GM12878 (cell line): ENCODE data around the gene WDFY4. TPM values are rescaled to one million over a fixed set of nuclear protein-coding genes. Genes with fewer than 3 reads are reported as not detected.

Source experiments
- ATAC-seq: fragments of 200-7000 bp; cut with Tn5 transposase; 3 replicates; pipeline ENCODE4 v1.9.1; 2020; ENCODE audit warnings: mild to moderate bottlenecking, moderate library complexity
- BruUV-seq: library from RNA; stranded (reverse); fragments of 400-500 nt; replicated peaks from 2 replicates; lab custom pipeline; 2021; lab: Mats Ljungman, UMichigan
- CTCF ChIA-PET: fragments of 300-600 bp; sonication (Branson Sonifier 250); formaldehyde crosslinking; extraction: SDS; loops from one replicate; lab custom pipeline; 2021; ENCODE audit warnings: inconsistent platforms; lab: Yijun Ruan, JAX
- POLR2A ChIA-PET: fragments of 350-600 bp; formaldehyde crosslinking; extraction: SDS; loops from one replicate; lab custom pipeline; 2021; ENCODE audit warnings: inconsistent platforms; lab: Charles Lee
- RAD21 ChIA-PET: fragments of 300-600 bp; sonication (Branson Sonifier 250); formaldehyde crosslinking; loops from one replicate; lab custom pipeline; 2023; ENCODE audit warnings: antibody characterized with exemption; ENCODE audit not compliant: unreplicated experiment; lab: Charles Lee
- SMC1A ChIA-PET: fragments of 300-600 bp; sonication (Branson Sonifier 250); formaldehyde crosslinking; loops from one replicate; lab custom pipeline; 2023; ENCODE audit not compliant: unreplicated experiment, uncharacterized antibody; lab: Charles Lee
- DNase-seq: peaks from one replicate; pipeline ENCODE4 v3.0.0-alpha.2; 2011; ENCODE audit warnings: low read depth, low spot score
- FAIRE-seq: peaks from 3 replicates; lab custom pipeline; 2011; peaks lifted over from hg19 to GRCh38; lab: Jason Lieb, UNC
- H2AFZ ChIP-seq: 2 replicates; pipeline ENCODE4 v1.6.0; 2011; ENCODE audit warnings: low read depth, low read length, control low read depth; ENCODE audit not compliant: control insufficient read depth
- H3K27ac ChIP-seq: 2 replicates; pipeline ENCODE4 v1.5.1; 2011; ENCODE audit warnings: control low read depth; ENCODE audit not compliant: control insufficient read depth, insufficient read depth
- H3K27me3 ChIP-seq, 2 experiments: replicated peaks in 1 of 2; 2 replicates each; pipeline versions ENCODE4 v1.6.0 to v1.6.1; 2011; ENCODE audit warnings: low read length in 1 of 2; ENCODE audit not compliant: control insufficient read depth in 2 of 2, insufficient read depth in 2 of 2
- H3K36me3 ChIP-seq, 2 experiments: 2 replicates each; pipeline ENCODE4 v1.5.1; 2011; ENCODE audit warnings: low read length in 1 of 2; ENCODE audit not compliant: control insufficient read depth in 2 of 2, insufficient read depth in 2 of 2
- H3K4me1 ChIP-seq: 2 replicates; pipeline ENCODE4 v1.6.1; 2011; ENCODE audit warnings: mild to moderate bottlenecking, low read length, moderate library complexity, mixed read lengths; ENCODE audit not compliant: control insufficient read depth, insufficient read depth
- H3K4me2 ChIP-seq: 2 replicates; pipeline ENCODE4 v1.6.0; 2011; ENCODE audit warnings: control low read depth; ENCODE audit not compliant: control insufficient read depth, insufficient read depth
- H3K4me3 ChIP-seq: fragments of 200-600 bp; sonication (generic); 2 replicates; pipeline ENCODE4 v1.5.1; 2016
- H3K79me2 ChIP-seq: 2 replicates; pipeline ENCODE4 v1.6.0; 2011; ENCODE audit warnings: low read length; ENCODE audit not compliant: control insufficient read depth, insufficient read depth
- H3K9ac ChIP-seq: 2 replicates; pipeline ENCODE4 v1.8.0; 2011; ENCODE audit warnings: low read length, control low read depth, mixed read lengths; ENCODE audit not compliant: control insufficient read depth, insufficient read depth
- H3K9me3 ChIP-seq: replicated peaks from 3 replicates; pipeline ENCODE4 v1.5.1; 2011; ENCODE audit warnings: mild to moderate bottlenecking, low read length; ENCODE audit not compliant: control insufficient read depth, insufficient read depth
- H4K20me1 ChIP-seq: 2 replicates; pipeline ENCODE4 v1.6.0; 2011; ENCODE audit not compliant: control insufficient read depth, insufficient read depth
- WGBS: methylation state at CpG from one replicate; pipeline ENCODE4 v1.1.6; 2016; ENCODE audit warnings: low lambda C conversion rate; ENCODE audit not compliant: insufficient replicate concordance, insufficient coverage; ENCODE audit errors: missing lambda C conversion rate; 5-methylcytosine and 5-hydroxymethylcytosine counted together
- in situ Hi-C: fragments of 300-500 bp; cut with MboI; formaldehyde crosslinking; loops from 9 replicates; pipeline ENCODE4 v1.14.3; 2018; ENCODE audit warnings: mixed read lengths
- intact Hi-C: fragments of 100-400 bp; cut with micrococcal nuclease; formaldehyde crosslinking; loops from one replicate; pipeline ENCODE4 v1.14.2; 2022; ENCODE audit not compliant: unreplicated experiment
- polyA plus RNA-seq, 11 experiments: library from polyadenylated mRNA; depleted of rRNA in 4 of 11; unstranded in 6 of 11; stranded (reverse) in 5 of 11; fragments of >200 nt; fragmentation: Nextera tagmentation in 4 of 11; fragmentation: Illumina TruSeq in 1 of 11; extraction: Ambion mirVana in 4 of 11; extraction: Trizol in 1 of 11; gene quantifications; 1 replicate in 1 of 11; 2 replicates in 10 of 11; pipeline versions ENCODE4 v1.2.1 to v1.2.3, GENCODE V29; 2011 to 2016; ENCODE audit warnings: inconsistent platforms in 2 of 11, missing spikeins in 2 of 11, low read depth in 1 of 11
- total RNA-seq, 4 experiments: library from RNA; depleted of rRNA in 3 of 4; stranded (reverse); fragments of >200 nt in 3 of 4; fragmentation: Illumina TruSeq in 1 of 4; extraction: Trizol in 1 of 4; gene quantifications; 2 replicates each; pipeline versions ENCODE4 v1.2.1 to v1.2.3, GENCODE V29; 2013 to 2021
- TF ChIP-seq, protein P1 (sequence below): fragments of 450-650 bp; IDR thresholded peaks from 2 replicates; pipeline ENCODE4 v1.6.1; 2017; ENCODE audit warnings: mild to moderate bottlenecking, moderate library complexity

Gene WDFY4
- total and polyA plus RNA-seq, 10 of the 15 experiments (the other 5 are each of a cell fraction or from before 2014, with no cell fraction given) = 13.5 to 132 (median 47.3) TPM

DNA sequence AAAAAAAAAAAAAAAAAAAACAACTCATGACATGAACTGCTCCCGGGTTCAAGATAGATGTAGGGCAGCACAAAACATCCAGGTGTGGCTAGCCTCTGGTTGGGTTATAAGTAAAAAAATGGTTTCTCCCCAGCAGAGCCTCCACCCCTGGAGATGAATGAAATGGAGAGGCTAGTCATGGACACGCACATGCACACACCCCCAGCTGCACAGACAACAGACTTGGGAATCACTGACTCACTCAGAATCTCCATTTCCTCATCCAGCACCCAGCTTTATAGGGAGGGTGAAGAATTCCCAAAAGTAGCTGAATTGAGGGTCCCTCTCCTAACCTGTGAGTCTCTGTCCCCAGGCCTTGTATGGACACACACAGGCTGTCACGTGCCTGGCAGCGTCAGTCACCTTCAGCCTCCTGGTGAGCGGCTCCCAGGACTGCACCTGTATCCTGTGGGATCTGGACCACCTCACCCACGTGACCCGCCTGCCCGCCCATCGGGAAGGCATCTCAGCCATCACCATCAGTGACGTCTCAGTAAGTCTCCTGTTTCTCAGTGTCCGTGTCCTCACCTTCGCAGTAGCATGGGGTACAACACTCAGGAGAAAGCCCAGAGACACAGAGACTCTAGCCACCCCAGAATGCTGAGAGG is 290.0 kb downstream of the WDFY4 start:
- FAIRE-seq (no peak), ATAC-seq (no peak), DNase-seq (no peak)
- TF ChIP-seq, protein P1, sequence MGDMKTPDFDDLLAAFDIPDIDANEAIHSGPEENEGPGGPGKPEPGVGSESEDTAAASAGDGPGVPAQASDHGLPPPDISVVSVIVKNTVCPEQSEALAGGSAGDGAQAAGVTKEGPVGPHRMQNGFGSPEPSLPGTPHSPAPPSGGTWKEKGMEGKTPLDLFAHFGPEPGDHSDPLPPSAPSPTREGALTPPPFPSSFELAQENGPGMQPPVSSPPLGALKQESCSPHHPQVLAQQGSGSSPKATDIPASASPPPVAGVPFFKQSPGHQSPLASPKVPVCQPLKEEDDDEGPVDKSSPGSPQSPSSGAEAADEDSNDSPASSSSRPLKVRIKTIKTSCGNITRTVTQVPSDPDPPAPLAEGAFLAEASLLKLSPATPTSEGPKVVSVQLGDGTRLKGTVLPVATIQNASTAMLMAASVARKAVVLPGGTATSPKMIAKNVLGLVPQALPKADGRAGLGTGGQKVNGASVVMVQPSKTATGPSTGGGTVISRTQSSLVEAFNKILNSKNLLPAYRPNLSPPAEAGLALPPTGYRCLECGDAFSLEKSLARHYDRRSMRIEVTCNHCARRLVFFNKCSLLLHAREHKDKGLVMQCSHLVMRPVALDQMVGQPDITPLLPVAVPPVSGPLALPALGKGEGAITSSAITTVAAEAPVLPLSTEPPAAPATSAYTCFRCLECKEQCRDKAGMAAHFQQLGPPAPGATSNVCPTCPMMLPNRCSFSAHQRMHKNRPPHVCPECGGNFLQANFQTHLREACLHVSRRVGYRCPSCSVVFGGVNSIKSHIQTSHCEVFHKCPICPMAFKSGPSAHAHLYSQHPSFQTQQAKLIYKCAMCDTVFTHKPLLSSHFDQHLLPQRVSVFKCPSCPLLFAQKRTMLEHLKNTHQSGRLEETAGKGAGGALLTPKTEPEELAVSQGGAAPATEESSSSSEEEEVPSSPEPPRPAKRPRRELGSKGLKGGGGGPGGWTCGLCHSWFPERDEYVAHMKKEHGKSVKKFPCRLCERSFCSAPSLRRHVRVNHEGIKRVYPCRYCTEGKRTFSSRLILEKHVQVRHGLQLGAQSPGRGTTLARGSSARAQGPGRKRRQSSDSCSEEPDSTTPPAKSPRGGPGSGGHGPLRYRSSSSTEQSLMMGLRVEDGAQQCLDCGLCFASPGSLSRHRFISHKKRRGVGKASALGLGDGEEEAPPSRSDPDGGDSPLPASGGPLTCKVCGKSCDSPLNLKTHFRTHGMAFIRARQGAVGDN = no peak
- no peaks in the 10 kb centered on the region for H3K4me1 ChIP-seq
- H2AFZ ChIP-seq = no peak overlapping the region
- intact Hi-C loops (no loop called here), in situ Hi-C loops (loop anchor here (5.0 kb wide), 1 partner anchor 543 kb away; no protein-coding TSS in a partner anchor)
- no peak overlapping the region for H3K4me2 ChIP-seq
- ChIA-PET POLR2A (no interaction called here), RAD21 (no interaction called here), SMC1A (no interaction called here), CTCF (interaction anchor here (2.4 kb wide), 1 partner anchor 316 kb away, joined by 6 read pairs; no protein-coding TSS in a partner anchor)
- H3K27me3 ChIP-seq = no peaks in the 10 kb centered on the region
- BruUV-seq = no TSS peak
- H3K9me3 ChIP-seq = no peaks in the 10 kb centered on the region
- no peak overlapping the region for H3K9ac ChIP-seq
- H4K20me1 ChIP-seq = no peaks in the 10 kb centered on the region
- 100% methylated on average over 12 of the region's 12 CpGs for WGBS
- no peak overlapping the region for H3K4me3 ChIP-seq
- no peaks in the 10 kb centered on the region for H3K79me2 ChIP-seq
- no peak overlapping the region for H3K27ac ChIP-seq
- H3K36me3 ChIP-seq = peaks cover 28 to 35% of the 10 kb centered on the region in 2 experiments
